Coronary artery (tissue), 2 donors: ENCODE measurements around the gene MLLT6.

Experiments used
- DNase-seq: peaks from one replicate; pipeline ENCODE4 v3.0.0-alpha.2; 2017; ENCODE audit warnings: low spot score
- H3K27ac ChIP-seq, 2 donors: fragments of 200-600 bp; sonication (generic); one replicate each; pipeline ENCODE4 v1.5.1; 2016 to 2019
- H3K4me3 ChIP-seq: fragments of 200-600 bp; sonication (generic); 2 replicates; pipeline ENCODE4 v1.5.1; 2016; ENCODE audit warnings: mild to moderate bottlenecking, moderate library complexity
- CTCF ChIP-seq: fragments of 200-600 bp; sonication (generic); IDR thresholded peaks from one replicate; pipeline ENCODE4 v1.5.1; 2019; ENCODE audit warnings: antibody characterized with exemption

The MLLT6 gene

GRCh38 chr17:38703742-38704605 is 1.1 kb upstream of the MLLT6 start:
- TF ChIP-seq CTCF: no peak
- DNase-seq: peak; percentile 83

GRCh38 chr17:38705523-38705802 is 390 bp downstream of the MLLT6 start:
- DNase-seq: no peak
- peak overlapping the region; percentile 92 for H3K4me3 ChIP-seq

More at GRCh38 chr17:38703742-38704605, 1.1 kb upstream of the MLLT6 start:
- Histone ChIP-seq H3K27ac (peak overlapping the region; percentile 70 to 97), H3K4me3 (peak overlapping the region; percentile 92)

GRCh38 chr17:38705803-38706504 is 881 bp downstream of the MLLT6 start:
- no peak for TF ChIP-seq CTCF
- DNase-seq: no peak
- H3K4me3 ChIP-seq: peak overlapping the region; percentile 92
- H3K27ac ChIP-seq: peak overlapping the region; percentile 90 to 97

More at GRCh38 chr17:38705523-38705802, 390 bp downstream of the MLLT6 start:
- peak overlapping the region; percentile 90 to 97 for H3K27ac ChIP-seq
- no peak for TF ChIP-seq CTCF

- H3K4me3 ChIP-seq: peak overlapping the region; percentile 92
- no peak for TF ChIP-seq CTCF
- peak overlapping the region; percentile 90 to 97 for H3K27ac ChIP-seq
- DNase-seq: no peak
Measured at GRCh38 chr17:38706505-38707216, 1.6 kb downstream of the MLLT6 start.

- TF ChIP-seq CTCF: no peak
- no peak for DNase-seq
- Histone ChIP-seq H3K27ac (no peak overlapping the region), H3K4me3 (peak overlapping the region; percentile 92)
Measured at GRCh38 chr17:38707678-38708351, 2.7 kb downstream of the MLLT6 start.

- no peak overlapping the region for H3K4me3 ChIP-seq
- no peak for DNase-seq
- no peak overlapping the region for H3K27ac ChIP-seq
- TF ChIP-seq CTCF: no peak
Measured at GRCh38 chr17:38709104-38709820, 4.2 kb downstream of the MLLT6 start.
